ENCODE data around the gene PRSS12. TPM values are rescaled to one million over a fixed set of nuclear protein-coding genes. Genes with fewer than 3 reads are reported as not detected.
A peak's percentile ranks its signal among the peaks of the same experiment; 100 is the strongest.

PRSS12 gene
- total and polyA plus RNA-seq, 2 donors from 2014 or later: 0.54 to 1.1 TPM

GRCh38 chr4:118259111-118259510 is 93.7 kb downstream of the PRSS12 start:
- FAIRE-seq: no peak
- Histone ChIP-seq H3K27ac (ENCODE audit: low read depth in 2 of 2, low read length in 2 of 2) (no peak overlapping the region), H3K9me3 (ENCODE audit: control insufficient read depth in 2 of 3, insufficient read depth in 1 of 3, low read length in 3 of 3) (no peaks in the 10 kb centered on the region), H3K27me3 (ENCODE audit: control insufficient read depth, insufficient read depth, low read length) (no peaks in the 10 kb centered on the region), H3K4me1 (ENCODE audit: control insufficient read depth in 2 of 3, insufficient read depth in 2 of 3, low read depth in 1 of 3, low read length in 3 of 3) (no peaks in the 10 kb centered on the region), H3K9ac (ENCODE audit: low read length in 3 of 3) (no peak overlapping the region), H3K4me3 (ENCODE audit: low read length in 3 of 3) (no peak overlapping the region), H3K36me3 (ENCODE audit: control insufficient read depth in 2 of 3, insufficient read depth in 3 of 3, low read length in 3 of 3) (no peaks in the 10 kb centered on the region)
- no peak for TF ChIP-seq CTCF (IDR thresholded peaks at IDR 0.05; ENCODE audit: borderline replicate concordance, extremely low read depth, insufficient read depth)
- peak in 3 of 5 donors; percentile 22 to 53 (median 52) for DNase-seq
- intact Hi-C loops (cut with DNase I): no loop called here

GRCh38 chr4:118254368-118254767 is 98.4 kb downstream of the PRSS12 start:
- FAIRE-seq: no peak
- TF ChIP-seq CTCF (IDR thresholded peaks at IDR 0.05; ENCODE audit: borderline replicate concordance, extremely low read depth, insufficient read depth): no peak
- no peak overlapping the region for H3K27ac ChIP-seq (ENCODE audit: low read depth in 2 of 2, low read length in 2 of 2)

GRCh38 chr4:118249890-118250289 is 102.9 kb downstream of the PRSS12 start:
- no peak for TF ChIP-seq CTCF (IDR thresholded peaks at IDR 0.05; ENCODE audit: borderline replicate concordance, extremely low read depth, insufficient read depth)
- no peak for FAIRE-seq
- H3K4me3 ChIP-seq (ENCODE audit: low read length in 3 of 3): no peak overlapping the region
- no peaks in the 10 kb centered on the region for H3K9me3 ChIP-seq (ENCODE audit: control insufficient read depth in 2 of 3, insufficient read depth in 1 of 3, low read length in 3 of 3)
- H3K4me1 ChIP-seq (ENCODE audit: control insufficient read depth in 2 of 3, insufficient read depth in 2 of 3, low read depth in 1 of 3, low read length in 3 of 3): no peaks in the 10 kb centered on the region
- no peaks in the 10 kb centered on the region for H3K27me3 ChIP-seq (ENCODE audit: control insufficient read depth, insufficient read depth, low read length)
- no peak overlapping the region for H3K9ac ChIP-seq (ENCODE audit: low read length in 3 of 3)
- H3K36me3 ChIP-seq (ENCODE audit: control insufficient read depth in 2 of 3, insufficient read depth in 3 of 3, low read length in 3 of 3): no peaks in the 10 kb centered on the region
- no peak overlapping the region for H3K27ac ChIP-seq (ENCODE audit: low read depth in 2 of 2, low read length in 2 of 2)
- intact Hi-C loops (cut with DNase I): no loop called here
- no peak for DNase-seq

More at GRCh38 chr4:118254368-118254767, 98.4 kb downstream of the PRSS12 start:
- Histone ChIP-seq H3K4me3 (ENCODE audit: low read length in 3 of 3) (no peak overlapping the region), H3K9ac (ENCODE audit: low read length in 3 of 3) (no peak overlapping the region), H3K4me1 (ENCODE audit: control insufficient read depth in 2 of 3, insufficient read depth in 2 of 3, low read depth in 1 of 3, low read length in 3 of 3) (no peaks in the 10 kb centered on the region), H3K9me3 (ENCODE audit: control insufficient read depth in 2 of 3, insufficient read depth in 1 of 3, low read length in 3 of 3) (no peaks in the 10 kb centered on the region), H3K27me3 (ENCODE audit: control insufficient read depth, insufficient read depth, low read length) (no peaks in the 10 kb centered on the region), H3K36me3 (ENCODE audit: control insufficient read depth in 2 of 3, insufficient read depth in 3 of 3, low read length in 3 of 3) (no peaks in the 10 kb centered on the region)
- intact Hi-C loops (cut with DNase I): no loop called here
- DNase-seq: no peak

- Histone ChIP-seq H3K9me3 (ENCODE audit: control insufficient read depth in 2 of 3, insufficient read depth in 1 of 3, low read length in 3 of 3) (no peaks in the 10 kb centered on the region), H3K27me3 (ENCODE audit: control insufficient read depth, insufficient read depth, low read length) (no peaks in the 10 kb centered on the region), H3K4me3 (ENCODE audit: low read length in 3 of 3) (no peak overlapping the region), H3K9ac (ENCODE audit: low read length in 3 of 3) (no peak overlapping the region), H3K27ac (ENCODE audit: low read depth in 2 of 2, low read length in 2 of 2) (no peak overlapping the region), H3K36me3 (ENCODE audit: control insufficient read depth in 2 of 3, insufficient read depth in 3 of 3, low read length in 3 of 3) (no peaks in the 10 kb centered on the region), H3K4me1 (ENCODE audit: control insufficient read depth in 2 of 3, insufficient read depth in 2 of 3, low read depth in 1 of 3, low read length in 3 of 3) (no peaks in the 10 kb centered on the region)
- FAIRE-seq: no peak
- no peak for DNase-seq
- intact Hi-C loops (cut with DNase I): no loop called here
- no peak for TF ChIP-seq CTCF (IDR thresholded peaks at IDR 0.05; ENCODE audit: borderline replicate concordance, extremely low read depth, insufficient read depth)
Measured at GRCh38 chr4:118237531-118237930, 115.3 kb downstream of the PRSS12 start.

All from kidney (tissue), 14 donors.